Keratinocyte (primary cell): ENCODE measurements around the gene TRPC4. TPM values are rescaled to one million over a fixed set of nuclear protein-coding genes. Genes with fewer than 3 reads are reported as not detected.

ENCODE experiments used
- DNase-seq: peaks from one replicate; pipeline ENCODE4 v3.0.0-alpha.2; 2011; ENCODE audit warnings: low read depth, missing footprints, low spot score
- FAIRE-seq: peaks from 2 replicates; lab custom pipeline; 2011; peaks lifted over from hg19 to GRCh38; lab: Jason Lieb, UNC
- H2AFZ ChIP-seq: 2 replicates; pipeline ENCODE4 v1.6.0; 2012; ENCODE audit warnings: low read length, control low read depth, inconsistent platforms; ENCODE audit not compliant: control insufficient read depth
- H3K27ac ChIP-seq: 2 replicates; pipeline ENCODE4 v1.5.1; 2011; ENCODE audit warnings: low read length; ENCODE audit not compliant: control insufficient read depth, insufficient read depth
- H3K27me3 ChIP-seq: 3 replicates; pipeline ENCODE4 v1.6.0; 2011; ENCODE audit warnings: low read length; ENCODE audit not compliant: control insufficient read depth, insufficient read depth; ENCODE audit errors: extremely low read depth
- H3K36me3 ChIP-seq, 2 experiments: 2 replicates in 1 of 2; 3 replicates in 1 of 2; pipeline ENCODE4 v1.5.1; 2011; ENCODE audit warnings: low read length in 2 of 2, mild to moderate bottlenecking in 1 of 2; ENCODE audit not compliant: control insufficient read depth in 2 of 2, insufficient read depth in 2 of 2; ENCODE audit errors: extremely low read depth in 1 of 2
- H3K4me1 ChIP-seq: 3 replicates; pipeline ENCODE4 v1.5.1; 2011; ENCODE audit warnings: low read length; ENCODE audit not compliant: control insufficient read depth, insufficient read depth; ENCODE audit errors: extremely low read depth
- H3K4me2 ChIP-seq: 3 replicates; pipeline ENCODE4 v1.6.0; 2011; ENCODE audit warnings: low read depth, low read length; ENCODE audit not compliant: control insufficient read depth, insufficient read depth; ENCODE audit errors: extremely low read depth
- H3K4me3 ChIP-seq, 3 experiments: fragments of 200-600 bp in 1 of 3; sonication (generic) in 1 of 3; 2 replicates in 2 of 3; 3 replicates in 1 of 3; pipeline ENCODE4 v1.5.1; 2011 to 2016; ENCODE audit warnings: low read length in 3 of 3, mild to moderate bottlenecking in 3 of 3, control low read depth in 2 of 3, inconsistent platforms in 1 of 3, low read depth in 1 of 3, mixed read lengths in 1 of 3, mixed run types in 1 of 3, moderate library complexity in 1 of 3; ENCODE audit not compliant: control insufficient read depth in 2 of 3, insufficient read depth in 2 of 3; ENCODE audit errors: extremely low read depth in 1 of 3
- H3K79me2 ChIP-seq: 2 replicates; pipeline ENCODE4 v1.6.0; 2012; ENCODE audit warnings: low read length; ENCODE audit not compliant: control insufficient read depth, insufficient read depth
- H3K9ac ChIP-seq: 3 replicates; pipeline ENCODE4 v1.6.0; 2011; ENCODE audit warnings: low read length; ENCODE audit not compliant: control insufficient read depth, insufficient read depth; ENCODE audit errors: extremely low read depth
- H3K9me1 ChIP-seq: 3 replicates; pipeline ENCODE4 v1.6.0; 2011; ENCODE audit warnings: low read length; ENCODE audit not compliant: control insufficient read depth, insufficient read depth; ENCODE audit errors: extremely low read depth
- H3K9me3 ChIP-seq: 2 replicates; pipeline ENCODE4 v1.5.1; 2012; ENCODE audit warnings: low read depth, low read length; ENCODE audit not compliant: control insufficient read depth
- H4K20me1 ChIP-seq: 3 replicates; pipeline ENCODE4 v1.6.0; 2011; ENCODE audit warnings: low read length; ENCODE audit not compliant: control insufficient read depth, insufficient read depth; ENCODE audit errors: extremely low read depth
- CTCF ChIP-seq, 3 experiments: IDR thresholded peaks in 1 of 3; conservative IDR thresholded peaks in 1 of 3; optimal IDR thresholded peaks in 1 of 3; 2 replicates in 2 of 3; 3 replicates in 1 of 3; pipeline versions ENCODE3 to v1.5.1; 2011; ENCODE audit warnings: low read length in 3 of 3, mild to moderate bottlenecking in 3 of 3, moderate library complexity in 2 of 3, control low read depth in 1 of 3, inconsistent platforms in 1 of 3; ENCODE audit not compliant: insufficient read depth in 2 of 3; ENCODE audit errors: extremely low read depth in 1 of 3
- EZH2 ChIP-seq: IDR thresholded peaks from one replicate; pipeline ENCODE4 v1.6.1; 2012; ENCODE audit warnings: inconsistent platforms, mild to moderate bottlenecking, low read length, moderate library complexity
- dilution Hi-C: fragments of 300-500 bp; cut with MboI; formaldehyde crosslinking; loops from one replicate; pipeline ENCODE4 v1.7.0; 2020; ENCODE audit warnings: low sequenced_read_pairs; ENCODE audit not compliant: extremely low pct_ligation_motif_present
- polyA plus RNA-seq, 5 experiments: library from polyadenylated mRNA; depleted of rRNA in 3 of 5; stranded (reverse) in 3 of 5; stranded (forward) in 1 of 5; unstranded in 1 of 5; fragments of >200 nt; gene quantifications; 1 replicate in 1 of 5; 2 replicates in 3 of 5; 3 replicates in 1 of 5; pipeline versions ENCODE4 v1.2.1 to v1.2.3, GENCODE V29; 2011 to 2012; ENCODE audit warnings: missing spikeins in 2 of 5, low read depth in 1 of 5, low replicate concordance in 1 of 5

TRPC4 gene
- polyA plus RNA-seq, 1 donor (not counting 4 experiments of a cell fraction or from before 2014, with no cell fraction given): not detected

GRCh38 chr13:37621811-37622361, 247.7 kb downstream of the TRPC4 start:
- Histone ChIP-seq H2AFZ (no peak overlapping the region), H4K20me1 (no peaks in the 10 kb centered on the region), H3K9ac (no peak overlapping the region), H3K4me3 (no peak overlapping the region), H3K4me1 (peaks cover 2% of the 10 kb centered on the region), H3K27me3 (no peaks in the 10 kb centered on the region), H3K36me3 (no peaks in the 10 kb centered on the region), H3K4me2 (no peak overlapping the region), H3K9me1 (no peaks in the 10 kb centered on the region), H3K27ac (no peak overlapping the region), H3K9me3 (no peaks in the 10 kb centered on the region), H3K79me2 (no peaks in the 10 kb centered on the region)
- dilution Hi-C loops: no loop called here
- DNase-seq (no peak), FAIRE-seq (no peak)
- TF ChIP-seq EZH2: no peak
- TF ChIP-seq CTCF (optimal IDR thresholded peaks at IDR 0.05 in 1 of 3, IDR thresholded peaks at IDR 0.05 in 1 of 3, conservative IDR thresholded peaks at IDR 0.05 in 1 of 3; ENCODE audit: extremely low read depth in 1 of 3, insufficient read depth in 2 of 3, low read length in 3 of 3): no peak

GRCh38 chr13:37618554-37618953, 251.0 kb downstream of the TRPC4 start:
- Histone ChIP-seq H3K4me2 (no peak overlapping the region), H3K4me1 (peaks cover 2% of the 10 kb centered on the region), H2AFZ (no peak overlapping the region), H3K4me3 (no peak overlapping the region), H3K36me3 (no peaks in the 10 kb centered on the region), H3K79me2 (no peaks in the 10 kb centered on the region), H3K9me1 (no peaks in the 10 kb centered on the region), H3K27ac (no peak overlapping the region), H3K27me3 (no peaks in the 10 kb centered on the region), H4K20me1 (no peaks in the 10 kb centered on the region), H3K9me3 (no peaks in the 10 kb centered on the region), H3K9ac (no peak overlapping the region)
- no peak for TF ChIP-seq EZH2
- no peak for DNase-seq
- dilution Hi-C loops: no loop called here
- no peak for FAIRE-seq

GRCh38 chr13:37617173-37617572, 252.4 kb downstream of the TRPC4 start:
- no peaks in the 10 kb centered on the region for H3K27me3 ChIP-seq
- H3K9me3 ChIP-seq: no peaks in the 10 kb centered on the region
- H3K4me3 ChIP-seq: no peak overlapping the region
- no peak overlapping the region for H3K27ac ChIP-seq
- no peaks in the 10 kb centered on the region for H3K36me3 ChIP-seq
- no peaks in the 10 kb centered on the region for H3K9me1 ChIP-seq
- no peak for FAIRE-seq
- H2AFZ ChIP-seq: no peak overlapping the region
- dilution Hi-C loops: no loop called here
- H3K9ac ChIP-seq: no peak overlapping the region
- no peak for TF ChIP-seq CTCF (optimal IDR thresholded peaks at IDR 0.05 in 1 of 3, IDR thresholded peaks at IDR 0.05 in 1 of 3, conservative IDR thresholded peaks at IDR 0.05 in 1 of 3; ENCODE audit: extremely low read depth in 1 of 3, insufficient read depth in 2 of 3, low read length in 3 of 3)
- TF ChIP-seq EZH2: no peak
- no peaks in the 10 kb centered on the region for H3K79me2 ChIP-seq
- H3K4me2 ChIP-seq: no peak overlapping the region
- H4K20me1 ChIP-seq: no peaks in the 10 kb centered on the region
- peak; percentile 15 for DNase-seq
- peaks cover 2% of the 10 kb centered on the region for H3K4me1 ChIP-seq
